Colon (tissue), 2 donors: Measurements from ENCODE around the gene RAB40B.

Experiments used
- FAIRE-seq: peaks from 2 replicates; lab custom pipeline; 2012; peaks lifted over from hg19 to GRCh38; lab: Jason Lieb, UNC
- donor health status: control.
- donor health status: control.

RAB40B gene

GRCh38 chr17:82716203-82717010, 17.9 kb upstream of the RAB40B start, which contains the start of gene FN3KRP:
Gene FN3KRP, plus strand, starts transcription at chr17:82716706. Its CDS starts 50 bp downstream, at chr17:82716756.
- no peak for FAIRE-seq

- FAIRE-seq = no peak
Measured at GRCh38 chr17:82713071-82713723, 14.7 kb upstream of the RAB40B start.

- FAIRE-seq = no peak
Measured at GRCh38 chr17:82710499-82711232, 12.2 kb upstream of the RAB40B start.

- no peak for FAIRE-seq
Measured at GRCh38 chr17:82709676-82710498, 11.4 kb upstream of the RAB40B start.

DNA sequence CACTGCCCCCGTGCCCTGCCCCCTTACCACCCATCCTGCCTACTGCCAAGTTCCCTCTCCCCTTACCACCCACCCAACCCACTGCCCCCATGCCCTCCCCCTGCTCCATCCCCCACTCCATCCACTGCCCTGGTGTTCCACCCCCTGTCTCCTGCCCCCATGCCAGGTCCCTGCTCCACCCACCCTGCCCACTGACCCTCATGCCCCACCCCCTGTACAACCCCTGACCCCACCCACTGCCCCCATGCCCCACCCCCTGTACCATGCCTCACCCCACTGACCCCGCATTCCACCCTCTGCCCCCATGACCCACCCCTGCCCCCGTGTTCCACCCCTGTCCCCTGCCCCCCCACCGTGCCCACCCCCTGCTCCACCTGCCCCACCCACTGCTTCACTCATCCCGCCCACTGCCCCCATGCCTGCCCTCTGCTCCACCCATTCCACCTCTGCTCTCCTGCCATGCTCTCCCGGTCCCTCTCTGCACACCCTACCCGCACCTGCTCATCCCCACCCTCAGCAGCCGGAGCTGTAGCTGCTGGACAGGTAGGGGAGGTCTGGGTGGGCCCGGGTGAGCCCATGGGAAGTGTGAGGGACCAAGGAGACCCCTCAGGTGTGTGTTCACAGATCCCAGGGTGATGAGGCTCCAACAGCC, 10.7 kb upstream of the RAB40B start:
- no peak for FAIRE-seq

DNA sequence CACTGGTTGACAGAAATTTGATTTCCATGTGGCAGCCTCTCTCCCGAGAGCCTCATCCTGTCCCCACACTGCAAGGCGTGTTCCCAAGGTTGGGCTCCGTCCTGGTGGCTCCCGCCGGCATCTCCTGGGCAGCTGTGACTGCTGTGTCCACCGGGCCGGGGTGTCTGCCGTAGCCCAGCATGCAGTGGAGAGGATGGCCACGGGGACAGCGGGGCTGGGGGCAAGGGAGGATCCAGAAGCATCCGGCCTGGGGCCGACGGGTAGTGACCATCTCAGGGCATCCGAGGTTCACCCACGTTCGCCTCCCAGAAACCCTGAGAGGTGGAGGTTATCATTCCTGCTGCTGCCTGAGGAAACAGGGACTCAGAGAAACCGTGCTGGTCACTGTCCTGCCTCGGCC, 7.3 kb upstream of the RAB40B start:
- no peak for FAIRE-seq

DNA sequence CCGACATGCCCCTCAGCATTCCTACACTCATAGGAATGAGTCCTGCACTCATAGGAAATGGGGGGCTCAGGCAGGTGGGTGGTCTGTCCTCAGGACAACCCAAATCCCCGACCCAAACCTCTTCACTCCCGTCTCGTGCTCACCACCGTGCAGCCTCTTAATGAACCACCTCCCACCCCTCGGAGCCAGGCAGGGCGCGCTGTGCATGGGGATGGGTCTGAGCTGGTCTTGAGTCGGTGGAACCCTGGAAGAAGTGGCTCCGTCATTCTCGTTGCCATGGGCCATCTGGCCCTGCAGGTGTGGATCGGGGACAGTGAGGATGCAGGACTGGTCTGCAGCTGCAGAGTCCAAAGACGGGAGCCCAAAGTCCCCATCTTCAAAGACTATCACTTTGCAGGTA, 6.4 kb upstream of the RAB40B start:
- FAIRE-seq = no peak

GRCh38 chr17:82703935-82704865, 5.7 kb upstream of the RAB40B start:
- FAIRE-seq = no peak

- FAIRE-seq = no peak
Measured at GRCh38 chr17:82703036-82703745, 4.7 kb upstream of the RAB40B start.

GRCh38 chr17:82702231-82702927, 3.9 kb upstream of the RAB40B start:
- FAIRE-seq = no peak

GRCh38 chr17:82699551-82699950, 1.1 kb upstream of the RAB40B start:
- FAIRE-seq = no peak

GRCh38 chr17:82698974-82699442, 510 bp upstream of the RAB40B start:
- FAIRE-seq = no peak

DNA sequence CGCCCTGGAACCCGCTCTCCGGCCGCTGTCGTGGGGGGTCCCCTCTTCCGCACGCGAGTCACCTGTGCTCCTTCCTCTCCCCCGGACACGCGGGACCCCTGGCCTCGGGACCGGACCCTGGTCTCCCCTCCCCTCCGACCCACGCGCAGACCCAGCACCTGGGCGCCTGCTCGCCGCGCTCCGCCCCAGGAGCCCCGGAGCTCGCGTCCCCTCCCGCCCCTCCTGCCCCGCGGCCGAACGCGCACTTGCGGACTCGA, 762 bp downstream of the RAB40B start:
- no peak for FAIRE-seq

GRCh38 chr17:82696916-82697807, 1.3 kb downstream of the RAB40B start:
- no peak for FAIRE-seq

DNA sequence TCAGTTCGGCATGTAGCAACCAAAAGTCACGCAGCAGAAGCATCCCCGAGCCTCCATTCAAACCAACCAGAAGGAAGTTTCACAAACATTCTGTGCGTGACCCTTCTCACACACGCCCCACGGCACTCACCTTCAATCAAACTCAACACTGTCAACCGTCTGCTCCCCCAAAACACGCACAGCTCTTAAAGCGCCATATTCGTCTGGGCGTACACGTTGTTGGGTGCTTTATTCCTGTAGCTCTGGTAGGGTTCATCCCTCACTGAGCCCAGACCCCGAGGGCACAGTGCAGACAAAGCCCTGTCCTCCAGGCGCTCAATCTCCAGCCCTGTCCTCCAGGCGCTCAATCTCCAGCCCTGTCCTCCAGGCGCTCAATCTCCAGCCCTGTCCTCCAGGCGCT, 2.2 kb downstream of the RAB40B start:
- no peak for FAIRE-seq

GRCh38 chr17:82694647-82695046, 3.9 kb downstream of the RAB40B start:
- FAIRE-seq = no peak

DNA sequence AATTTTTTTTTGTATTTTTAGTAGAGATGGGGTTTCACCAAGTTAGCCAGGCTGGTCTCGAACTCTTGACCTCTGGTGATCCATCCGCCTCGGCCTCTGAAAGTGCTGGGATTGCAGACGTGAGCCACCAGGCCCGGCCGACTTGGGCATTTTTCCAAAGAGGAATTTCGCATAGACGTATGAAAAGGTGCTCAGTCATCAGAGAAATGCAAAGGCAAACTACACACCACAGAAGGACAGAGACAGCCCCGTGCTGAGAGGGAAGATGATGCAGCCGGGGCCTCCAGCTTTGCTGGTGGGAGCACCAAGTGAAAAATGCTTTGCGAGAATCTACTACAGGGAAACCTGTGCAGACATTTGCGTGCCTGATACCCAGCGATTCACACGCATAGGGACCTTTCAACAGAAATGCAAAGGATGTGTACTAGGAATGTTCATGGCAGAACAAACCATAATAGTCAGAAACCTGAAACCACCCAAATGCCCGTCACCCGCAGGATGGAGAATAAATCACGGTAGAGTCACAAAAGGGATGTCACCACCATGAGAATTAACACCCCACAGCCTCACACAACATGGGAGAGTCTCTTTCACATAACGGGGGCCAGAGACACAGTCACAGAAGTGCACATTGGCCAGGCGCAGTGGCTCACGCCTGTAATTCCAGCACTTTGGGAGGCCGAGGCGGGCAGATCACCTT, 5.2 kb downstream of the RAB40B start:
- no peak for FAIRE-seq

DNA sequence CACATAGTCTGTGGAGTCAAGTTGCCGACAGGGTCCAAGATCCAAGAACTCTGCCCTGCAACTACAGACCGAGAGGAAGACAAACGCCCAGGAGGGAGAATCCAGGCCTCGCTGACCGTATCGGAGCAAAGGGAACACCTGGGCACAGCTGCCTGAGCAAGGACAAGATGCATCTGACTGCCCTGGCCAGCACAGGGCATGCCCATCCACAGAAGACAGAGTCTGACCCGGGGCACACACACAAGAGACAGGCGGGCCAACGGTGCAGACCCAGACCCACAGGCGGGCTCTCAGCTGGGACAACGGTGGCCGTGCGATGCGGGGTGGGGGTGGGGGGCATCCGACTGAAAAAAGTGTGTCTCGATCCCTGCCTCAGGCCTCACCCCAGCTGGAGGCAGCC, 6.2 kb downstream of the RAB40B start:
- no peak for FAIRE-seq
